Head of caudate nucleus (tissue), 42 donors: Measurements from ENCODE around the gene TTC16.

ENCODE experiments used
- DNase-seq, 42 donors: peaks; one replicate each; pipeline versions ENCODE4 v3.0.0 to v3.0.0-alpha.2; 2020 to 2021; ENCODE audit warnings: mixed read lengths in 7 of 42
- intact Hi-C: fragments of 100-400 bp; cut with DNase I; formaldehyde crosslinking; loops from one replicate; pipeline ENCODE4 v1.15.0; 2022

The TTC16 gene

DNA sequence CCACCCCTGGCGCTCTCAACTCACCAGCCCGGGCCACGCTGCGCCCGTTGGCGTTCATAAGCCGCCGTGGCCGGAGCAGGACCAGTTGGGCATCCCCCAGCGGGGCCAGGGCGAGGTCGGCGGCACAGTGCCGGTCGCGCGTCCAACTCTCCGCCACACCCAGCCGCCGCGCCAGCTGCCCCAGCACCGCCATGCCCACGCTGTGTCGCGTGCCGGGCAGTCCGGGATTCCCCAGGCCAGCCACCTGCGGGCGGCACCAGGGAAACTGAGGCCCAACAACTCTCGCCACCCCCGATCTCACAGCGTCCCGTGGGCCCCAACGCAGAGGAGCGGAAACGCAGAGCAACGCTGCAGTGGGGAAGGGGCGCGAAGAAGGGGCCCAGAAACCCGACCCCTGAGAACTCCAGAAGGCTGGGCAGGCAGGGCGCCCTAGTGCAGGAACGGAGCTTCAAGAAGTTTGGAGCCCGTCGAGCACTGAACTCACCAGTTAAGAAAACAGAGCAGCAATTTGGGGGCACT, 869 bp upstream of the TTC16 start:
- intact Hi-C loops: loop anchor here (5.0 kb wide), 1 partner anchor 103 kb away; the partner anchor contains the start of gene STXBP1
- DNase-seq: peak in 1 of 42 donors; percentile 23

DNA sequence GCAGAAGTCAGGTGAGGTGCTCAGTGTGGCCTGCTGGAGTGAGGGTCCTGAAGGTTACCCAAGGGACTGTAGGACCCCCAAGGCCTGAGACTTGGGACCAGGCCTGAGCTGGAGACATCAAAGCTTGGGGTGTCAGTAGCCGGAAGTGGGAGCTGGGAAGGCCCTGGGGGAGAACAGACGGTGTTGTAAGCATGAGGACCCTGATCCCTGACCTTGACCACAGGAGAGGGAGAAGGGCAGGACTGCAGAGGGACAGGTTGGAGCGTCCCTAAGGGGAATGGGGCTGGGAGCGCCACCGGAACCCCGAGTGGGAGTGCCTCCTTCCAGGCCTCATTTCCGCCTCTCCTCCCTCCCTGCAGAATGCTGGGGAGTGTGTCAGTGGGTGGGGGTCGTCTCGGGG, 533 bp downstream of the TTC16 start:
- no peak for DNase-seq
- intact Hi-C loops: loop anchor here (5.0 kb wide), 1 partner anchor 104 kb away; the partner anchor contains the start of gene STXBP1

DNA sequence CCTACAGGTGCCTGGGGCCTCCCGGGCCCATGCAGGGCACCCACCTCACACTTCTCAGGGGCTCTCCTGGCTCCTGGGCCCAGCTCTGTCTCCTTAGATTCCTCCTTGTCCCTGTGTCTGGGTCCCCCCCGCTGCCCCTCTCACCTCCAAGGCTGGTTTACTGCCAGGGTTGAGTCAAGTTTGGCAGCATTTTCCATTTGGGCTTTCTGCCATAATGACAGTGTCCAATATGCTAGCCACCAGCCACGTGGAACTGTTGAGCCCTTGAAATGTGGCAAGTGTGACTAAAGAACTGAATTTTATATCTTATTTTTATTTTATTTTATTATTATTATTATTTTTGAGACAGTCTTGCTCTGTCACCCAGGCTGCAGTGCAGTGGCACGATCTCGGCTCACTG, 1.9 kb downstream of the TTC16 start:
- peak in 5 of 42 donors; percentile 24 to 56 (median 45) for DNase-seq

DNA sequence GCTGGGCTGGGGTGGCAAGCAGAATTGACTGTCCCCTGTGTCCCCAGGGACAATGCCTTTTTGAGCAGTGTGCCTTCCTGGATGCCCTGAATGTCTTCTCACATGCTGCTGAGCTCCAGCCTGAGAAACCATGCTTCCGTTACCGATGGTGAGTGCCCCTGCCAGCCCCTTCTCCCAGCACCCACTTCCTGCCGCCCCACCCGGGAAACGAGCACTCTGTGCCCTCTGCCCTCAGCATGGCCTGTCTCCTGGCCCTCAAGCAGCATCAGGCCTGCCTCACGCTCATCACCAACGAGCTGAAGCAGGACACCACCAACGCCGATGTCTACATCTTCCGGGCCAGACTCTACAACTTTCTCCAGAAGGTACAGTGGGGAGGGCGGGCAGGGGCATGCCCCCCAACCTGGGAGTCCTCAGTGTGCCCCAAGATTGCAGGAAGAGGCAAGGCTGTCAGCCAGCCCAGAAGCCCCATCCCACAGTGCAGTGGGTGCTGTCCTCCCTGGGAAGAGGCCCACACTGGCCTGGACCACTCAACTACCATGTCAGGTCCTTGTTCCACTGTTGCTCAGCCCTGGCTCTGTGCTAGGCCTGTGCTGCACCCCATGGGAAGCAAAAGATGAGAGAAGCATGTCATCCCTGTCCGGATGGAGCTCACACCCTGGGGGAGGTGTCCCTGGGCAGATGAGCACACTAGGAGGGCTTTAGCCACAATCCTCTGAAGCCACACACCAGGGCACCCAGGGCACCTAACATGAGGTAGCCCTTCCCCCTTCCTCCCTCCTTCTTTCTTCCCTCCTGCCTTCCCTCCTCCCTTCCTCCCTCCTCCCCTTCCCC, 4.4 kb downstream of the TTC16 start:
- DNase-seq: no peak
- intact Hi-C loops: no loop called here

More for the DNA sequence above, 1.9 kb downstream of the TTC16 start:
- intact Hi-C loops: loop anchor here (5.0 kb wide), 1 partner anchor 105 kb away; the partner anchor contains the start of gene STXBP1

DNA sequence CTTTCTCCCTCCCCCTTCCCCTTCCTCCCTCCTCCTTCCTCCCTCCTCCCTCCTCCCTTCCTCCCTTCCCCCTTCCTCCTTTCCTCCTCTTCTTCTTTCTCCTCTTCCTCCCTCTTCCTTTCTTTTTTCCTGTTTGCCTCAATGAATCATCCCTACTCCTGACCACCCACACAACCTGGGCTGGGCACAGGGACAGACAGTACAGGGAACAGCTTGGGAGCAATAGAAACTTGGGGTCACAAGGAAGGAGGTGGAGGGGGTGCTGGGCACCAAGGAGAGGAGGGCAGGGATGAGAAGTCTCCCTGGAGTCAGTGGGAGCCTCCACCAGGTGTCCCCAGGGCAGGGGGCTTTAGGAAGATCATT, 5.0 kb downstream of the TTC16 start:
- intact Hi-C loops: no loop called here
- DNase-seq: no peak

DNA sequence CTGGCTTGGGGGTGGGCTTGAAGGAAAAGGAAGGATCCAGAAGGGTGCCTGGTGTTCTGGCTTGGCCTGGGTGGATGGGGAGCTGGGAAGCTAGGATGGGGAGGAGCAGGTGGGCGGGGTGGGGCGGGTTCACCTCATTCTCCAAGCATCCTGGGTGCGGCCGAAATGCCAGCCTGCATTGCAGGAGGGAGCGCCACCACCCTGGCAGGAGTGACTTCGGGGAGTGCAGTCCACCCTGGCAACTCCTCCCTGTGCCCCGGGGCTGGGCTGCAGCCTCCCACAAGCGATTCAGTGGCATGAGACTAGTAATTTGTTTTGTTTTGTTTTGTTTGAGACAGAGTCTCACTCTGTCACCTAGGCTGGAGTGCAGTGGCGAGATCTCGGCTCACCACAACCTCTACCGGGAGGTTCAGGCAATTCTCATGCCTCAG, 5.5 kb downstream of the TTC16 start:
- intact Hi-C loops: no loop called here
- peak in 29 of 42 donors; percentile 23 to 80 (median 41) for DNase-seq

DNA sequence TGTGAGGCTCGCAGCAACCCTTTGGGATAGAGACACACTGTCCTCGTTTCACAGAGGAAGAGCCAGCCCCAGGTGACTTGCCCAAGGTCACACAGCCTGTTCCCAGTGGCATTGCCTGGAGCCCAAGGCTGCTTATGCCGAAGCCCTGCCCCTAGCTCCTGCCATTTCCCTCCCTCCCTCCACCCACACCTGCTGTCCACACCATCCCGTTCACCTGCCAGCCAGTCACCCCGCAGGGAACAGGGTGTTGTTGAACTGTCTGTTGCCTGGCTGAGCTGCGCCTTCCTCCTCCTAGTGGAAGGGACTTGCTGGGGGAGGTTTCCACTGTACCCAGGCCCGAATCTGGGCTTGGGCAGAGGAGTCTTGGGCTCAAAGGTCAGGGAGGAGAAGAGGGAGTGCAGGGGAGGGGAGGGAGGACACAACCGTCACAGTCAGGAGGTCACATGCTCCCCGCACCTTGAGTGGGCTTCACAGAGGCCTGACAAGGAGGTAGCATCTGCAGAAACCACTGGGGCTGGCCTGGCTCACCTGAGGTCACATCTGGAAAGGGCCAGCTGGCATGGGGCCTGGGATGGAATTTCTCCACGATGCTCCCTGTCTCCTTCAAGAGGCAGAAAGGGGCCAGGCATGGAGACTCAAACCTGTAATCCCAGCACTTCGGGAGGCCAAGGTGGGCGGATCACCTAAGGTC, 6.3 kb downstream of the TTC16 start:
- intact Hi-C loops: no loop called here
- no peak for DNase-seq

DNA sequence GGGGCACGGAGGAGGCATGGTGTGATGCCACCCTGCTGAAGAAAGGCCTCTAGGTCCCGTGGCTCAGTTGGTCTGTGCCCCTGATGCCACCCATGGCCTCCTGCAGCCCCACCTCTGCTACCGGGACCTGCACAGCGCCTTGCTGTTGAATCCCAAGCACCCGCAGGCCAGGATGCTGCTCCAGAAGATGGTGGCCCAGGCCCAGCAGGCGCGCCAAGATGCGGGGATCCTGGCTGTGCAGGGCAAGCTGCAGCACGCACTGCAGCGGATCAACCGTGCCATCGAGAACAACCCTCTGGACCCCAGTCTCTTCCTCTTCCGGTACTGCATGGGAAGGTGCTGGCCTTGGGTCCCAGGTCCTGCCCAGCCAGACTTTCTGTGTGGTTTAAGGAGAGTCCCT, 7.1 kb downstream of the TTC16 start:
- intact Hi-C loops: no loop called here
- DNase-seq: no peak

DNA sequence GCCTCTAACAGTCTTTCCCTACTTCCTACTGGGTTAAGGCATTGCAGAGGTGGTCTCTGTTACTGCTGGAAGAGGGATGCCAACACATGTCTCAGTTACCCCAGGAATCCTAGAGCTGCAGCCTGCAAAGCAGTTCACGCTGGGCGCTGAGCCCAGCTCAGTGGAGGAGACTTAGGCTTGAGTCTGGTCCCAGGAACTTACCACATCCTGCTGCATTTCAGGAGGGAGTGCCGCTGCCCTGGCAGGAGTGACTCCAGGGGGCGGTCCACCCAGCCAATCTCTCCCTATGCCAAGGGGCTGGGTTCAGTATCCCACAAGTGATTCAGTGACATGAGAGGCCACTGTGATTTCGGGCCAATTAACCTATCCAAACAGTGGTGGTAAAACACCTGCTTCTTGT, 7.6 kb downstream of the TTC16 start:
- no peak for DNase-seq
- intact Hi-C loops: no loop called here

DNA sequence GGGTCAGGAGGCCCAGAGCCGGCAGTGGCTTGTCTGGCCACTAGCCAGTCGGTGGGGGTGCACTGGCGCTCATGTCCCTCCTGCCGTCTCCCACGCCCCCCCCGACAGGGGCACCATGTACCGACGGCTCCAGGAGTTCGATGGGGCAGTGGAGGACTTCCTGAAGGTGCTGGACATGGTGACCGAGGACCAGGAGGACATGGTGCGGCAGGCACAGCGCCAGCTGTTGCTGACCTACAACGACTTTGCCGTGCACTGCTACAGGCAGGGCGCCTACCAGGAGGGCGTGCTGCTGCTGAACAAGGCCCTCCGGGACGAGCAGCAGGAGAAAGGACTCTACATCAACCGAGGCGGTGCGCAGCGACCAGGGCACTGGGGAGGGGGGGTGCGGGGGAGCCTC, 8.1 kb downstream of the TTC16 start:
- intact Hi-C loops: no loop called here
- no peak for DNase-seq

DNA sequence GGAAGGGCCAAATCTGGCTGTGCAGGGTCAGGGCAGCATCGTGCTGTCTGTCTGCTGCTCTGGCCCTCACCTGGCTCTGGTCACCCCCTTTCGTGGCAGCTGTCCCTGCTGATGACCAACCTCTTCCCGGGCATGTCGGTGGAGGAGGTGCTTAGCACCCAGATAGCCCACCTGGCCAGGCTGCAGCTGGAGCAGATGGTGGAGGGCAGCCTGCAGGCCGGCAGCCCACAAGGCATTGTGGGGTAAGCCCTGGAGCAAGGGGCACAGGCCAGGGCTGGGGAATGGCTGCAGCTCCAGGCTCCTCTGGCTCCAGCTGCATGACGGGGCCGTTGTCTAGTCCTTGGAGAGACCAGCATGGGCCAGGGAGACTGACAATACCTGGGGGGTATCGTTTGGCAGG, 11.0 kb downstream of the TTC16 start:
- no peak for DNase-seq
- intact Hi-C loops: no loop called here

DNA sequence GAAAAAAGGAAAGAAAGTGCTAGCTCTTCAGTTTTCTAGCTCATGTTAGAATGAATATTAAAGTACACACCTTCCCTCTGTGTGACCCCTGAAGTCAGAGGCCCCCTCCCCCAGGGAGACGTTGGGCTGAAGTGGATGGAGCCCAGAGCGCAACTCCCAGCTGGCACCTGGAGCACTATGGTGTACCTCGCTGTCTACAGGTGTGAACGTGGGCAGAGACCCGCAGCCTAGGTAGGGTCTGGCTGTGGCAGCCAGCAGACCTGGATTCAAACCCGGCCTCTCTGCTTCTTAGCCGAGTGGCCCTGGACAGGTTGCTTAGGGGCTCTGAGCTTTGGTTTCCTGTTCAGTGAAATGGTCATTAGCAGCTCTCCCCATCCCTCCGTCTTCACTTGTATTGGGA, 12.9 kb downstream of the TTC16 start:
- no peak for DNase-seq
- intact Hi-C loops: no loop called here

DNA sequence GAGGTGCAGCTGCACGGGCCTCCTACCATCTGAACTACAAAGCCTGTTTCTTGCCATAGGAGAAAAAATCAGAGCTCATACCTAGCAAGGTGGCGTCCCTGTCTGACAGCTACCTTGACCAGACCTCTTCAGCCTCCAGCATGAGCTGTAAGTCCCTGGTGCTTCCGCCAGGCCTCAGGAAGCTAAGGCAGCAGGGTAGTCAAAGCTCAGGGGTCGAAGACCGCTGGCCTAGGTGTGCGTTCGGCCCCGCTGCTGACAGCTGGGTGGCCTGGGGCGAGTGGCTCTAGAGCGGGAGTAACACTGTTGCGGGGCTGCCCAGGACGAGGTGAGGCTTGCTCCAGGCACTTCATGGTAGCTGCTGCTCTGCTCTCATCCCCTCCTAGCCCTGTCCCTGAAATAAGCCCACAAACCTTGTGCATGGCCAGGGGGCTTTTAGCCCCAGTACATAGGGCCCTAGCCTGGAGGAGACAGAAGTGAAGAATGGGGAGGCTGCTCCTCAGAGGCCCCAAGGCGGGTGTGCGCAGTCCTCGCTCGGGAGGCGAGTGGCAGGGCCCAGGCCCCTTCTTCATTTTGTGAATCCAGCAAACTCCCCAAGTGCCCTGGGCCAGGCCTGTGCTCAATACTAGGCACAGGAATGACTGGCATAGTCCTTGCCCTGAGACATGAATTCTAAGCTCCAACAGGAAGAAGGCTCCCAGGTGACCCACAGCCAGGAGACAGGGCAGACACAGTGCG, 13.8 kb downstream of the TTC16 start:
- intact Hi-C loops: loop anchor here (5.0 to 10.0 kb wide), 3 partner anchors 137 to 225 kb away; partner anchors contain the start of gene AK1
- no peak for DNase-seq

DNA sequence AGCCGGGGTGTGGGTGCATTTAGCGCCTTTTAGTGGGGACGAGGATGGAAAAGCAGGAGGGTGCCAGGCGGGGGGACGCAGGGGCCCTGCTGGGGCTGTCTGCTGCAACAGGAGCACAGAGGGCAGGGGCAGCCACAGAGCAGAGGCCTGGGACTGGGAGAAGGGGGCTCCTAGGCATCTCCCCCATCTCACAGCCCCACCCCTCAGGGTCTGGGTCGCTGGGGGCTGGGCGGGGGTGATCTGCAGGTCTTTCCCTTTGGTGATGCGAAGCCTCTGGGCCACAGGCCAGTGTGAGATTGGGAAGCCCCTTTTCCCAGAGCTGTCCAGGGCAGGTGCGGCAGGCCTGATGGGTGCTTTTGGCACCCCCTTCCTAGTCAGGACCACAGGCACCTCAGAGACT, 14.4 kb downstream of the TTC16 start:
- intact Hi-C loops: loop anchor here (5.0 to 10.0 kb wide), 3 partner anchors 138 to 225 kb away; partner anchors contain the start of gene AK1
- no peak for DNase-seq

DNA sequence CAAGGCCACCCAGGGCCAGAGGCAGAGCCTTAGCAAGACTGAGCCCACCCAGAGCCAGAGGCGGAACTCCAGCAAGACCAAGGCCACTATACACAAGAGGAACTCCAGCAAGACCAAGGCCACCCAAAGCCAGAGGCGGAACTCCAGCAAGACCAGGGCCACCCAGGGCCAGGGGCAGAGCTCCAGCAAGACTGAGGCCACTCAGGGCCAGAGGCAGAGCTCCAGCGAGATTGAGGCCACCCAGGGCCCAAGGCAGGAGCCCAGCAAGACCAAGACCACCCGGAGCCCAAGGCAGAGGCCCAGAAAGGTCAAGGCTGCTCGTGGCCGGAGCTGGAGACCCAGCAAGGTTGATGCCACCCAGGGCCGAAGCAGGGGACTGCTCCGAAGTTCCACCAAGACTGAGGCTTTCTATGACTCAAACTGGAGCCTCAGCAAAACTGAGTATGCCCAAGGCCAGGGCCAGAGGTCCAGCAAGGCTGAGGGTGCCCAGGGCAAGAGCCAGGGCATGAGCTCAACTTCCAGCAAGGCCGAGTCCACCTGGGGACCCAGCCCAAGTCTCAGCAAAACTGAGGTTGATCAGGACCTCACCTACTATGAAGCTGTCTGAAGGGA, 15.0 kb downstream of the TTC16 start:
- intact Hi-C loops: loop anchor here (5.0 to 10.0 kb wide), 3 partner anchors 139 to 226 kb away; partner anchors contain the start of gene AK1
- no peak for DNase-seq

DNA sequence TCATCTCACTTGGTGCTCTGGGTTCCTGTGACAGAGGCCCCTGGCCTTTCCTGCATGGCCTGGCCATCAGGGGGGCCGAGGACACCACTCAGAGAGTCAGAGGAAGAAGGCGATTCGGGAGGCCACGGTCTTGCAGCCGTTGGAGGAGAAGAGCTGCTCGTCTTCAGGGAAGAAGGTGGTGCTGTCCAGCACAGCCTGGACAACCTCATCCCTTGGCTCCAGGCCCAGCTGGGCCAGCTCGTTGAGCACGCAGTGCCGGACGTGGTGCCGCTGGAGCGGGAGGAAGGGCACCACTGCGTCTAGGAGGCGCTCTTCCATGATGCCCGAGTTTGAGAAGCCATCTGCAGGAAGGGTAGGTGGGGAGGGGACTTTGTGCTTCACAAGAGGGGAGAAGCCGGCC, 16.1 kb downstream of the TTC16 start:
- intact Hi-C loops: loop anchor here (5.0 to 10.0 kb wide), 3 partner anchors 140 to 227 kb away; partner anchors contain the start of gene AK1
- no peak for DNase-seq

DNA sequence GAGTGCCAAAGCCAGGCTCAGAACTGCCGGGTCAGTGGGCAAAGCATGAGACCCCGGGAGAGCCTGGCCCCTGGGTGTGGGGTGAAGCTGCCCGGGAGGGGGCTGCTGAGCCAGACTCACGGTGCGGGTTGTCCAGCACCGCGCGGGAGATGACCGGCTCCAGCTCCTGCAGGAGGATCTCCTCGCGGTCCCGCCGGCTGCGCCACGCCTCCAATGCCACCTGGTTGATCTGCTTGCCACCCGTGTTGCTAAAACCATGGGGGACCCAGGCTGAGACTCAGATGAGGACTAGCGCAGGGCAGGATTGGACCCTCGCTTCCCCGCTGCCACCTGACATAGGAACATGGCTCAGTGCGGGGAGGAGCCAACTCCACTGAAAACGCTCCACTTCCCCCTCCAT, 16.6 kb downstream of the TTC16 start:
- intact Hi-C loops: loop anchor here (5.0 to 10.0 kb wide), 3 partner anchors 140 to 228 kb away; partner anchors contain the start of gene AK1
- DNase-seq: no peak

DNA sequence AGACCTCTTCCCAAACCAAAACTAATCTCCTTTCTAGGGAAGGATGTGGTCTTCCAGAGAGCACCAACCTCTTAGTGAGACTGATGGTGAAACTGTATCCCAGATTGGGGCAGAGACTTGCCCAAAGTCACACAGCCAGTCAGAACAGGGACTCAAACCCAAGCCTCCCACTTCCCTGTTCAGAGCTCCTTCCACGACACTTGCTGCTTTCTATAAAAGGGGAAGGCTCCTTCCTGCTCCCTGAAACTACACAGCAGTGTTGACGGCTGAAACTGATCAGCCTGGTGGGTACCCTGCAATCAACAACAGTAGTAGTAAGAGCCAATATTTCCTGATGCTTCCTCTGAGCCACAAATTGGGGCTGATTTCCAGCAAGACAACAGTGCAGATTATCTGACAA, 17.7 kb downstream of the TTC16 start:
- intact Hi-C loops: loop anchor here (2.0 to 10.0 kb wide), 4 partner anchors 53 to 229 kb away; partner anchors contain the start of genes AK1 and CDK9
- no peak for DNase-seq
